Omental fat pad (tissue), 4 donors: ENCODE data around the gene MED28. TPM values are rescaled to one million over a fixed set of nuclear protein-coding genes. Genes with fewer than 3 reads are reported as not detected.
A peak's percentile ranks its signal among the peaks of the same experiment; 100 is the strongest.

ENCODE experiments used
- ATAC-seq: fragments of 150-250 bp; one replicate; pipeline ENCODE4 v1.9.1; 2016; ENCODE audit warnings: mild to moderate bottlenecking, moderate library complexity; ENCODE audit not compliant: low FRiP score
- DNase-seq: peaks from one replicate; pipeline ENCODE4 v3.0.0-alpha.2; 2019; ENCODE audit warnings: low spot score
- CTCF ChIP-seq, 3 donors: fragments of 450-650 bp; IDR thresholded peaks; one replicate each; pipeline ENCODE4 v1.5.1; 2016 to 2017; ENCODE audit warnings: antibody characterized with exemption in 3 of 3, mild to moderate bottlenecking in 3 of 3, moderate library complexity in 2 of 3
- total RNA-seq, 4 donors: library from RNA; depleted of rRNA; stranded (reverse); fragments of >200 nt; gene quantifications; one replicate each; pipeline ENCODE4 v1.1.0, GENCODE V29; 2016

The MED28 gene
- total RNA-seq, 4 donors from 2014 or later = 10.1 to 17.1 (median 13.9) TPM

- TF ChIP-seq CTCF (IDR thresholded peaks at IDR 0.05) = no peak
- DNase-seq = no peak
- no peak for ATAC-seq
Observed at GRCh38 chr4:17630228-17630627, 15.8 kb downstream of the MED28 start.

GRCh38 chr4:17633600-17633999 is 19.2 kb downstream of the MED28 start:
- DNase-seq = no peak
- TF ChIP-seq CTCF (IDR thresholded peaks at IDR 0.05) = no peak
- no peak for ATAC-seq

- no peak for TF ChIP-seq CTCF (IDR thresholded peaks at IDR 0.05)
- no peak for DNase-seq
- ATAC-seq = no peak
Observed at GRCh38 chr4:17635056-17635455, 20.6 kb downstream of the MED28 start.

GRCh38 chr4:17636341-17636695 is 21.9 kb downstream of the MED28 start:
- TF ChIP-seq CTCF (IDR thresholded peaks at IDR 0.05) = no peak
- no peak for ATAC-seq
- DNase-seq = no peak

GRCh38 chr4:17636696-17637622 is 22.5 kb downstream of the MED28 start:
- peak; percentile 62 for DNase-seq
- TF ChIP-seq CTCF (IDR thresholded peaks at IDR 0.05) = peak in 1 of 3 donors; percentile 52
- ATAC-seq = peak; percentile 84

GRCh38 chr4:17639136-17639535 is 24.7 kb downstream of the MED28 start:
- DNase-seq (no peak), ATAC-seq (no peak)

More at GRCh38 chr4:17639136-17639535, 24.7 kb downstream of the MED28 start:
- TF ChIP-seq CTCF (IDR thresholded peaks at IDR 0.05) = no peak
